Measurements from ENCODE around the gene NRXN3. TPM values are rescaled to one million over a fixed set of nuclear protein-coding genes. Genes with fewer than 3 reads are reported as not detected.
"Not testable (repeated sequence)": the region's sequence is repeated elsewhere in the genome, so short reads cannot be mapped to it uniquely, and the experiment has no call there.

The NRXN3 gene
- total RNA-seq, 1 experiment from 2014 or later = not detected

- Histone ChIP-seq H3K9me3 (ENCODE audit: insufficient read depth, low read depth) (no peaks in the 10 kb centered on the region), H4K20me1 (ENCODE audit: insufficient read depth) (no peaks in the 10 kb centered on the region), H3F3A (ENCODE audit: insufficient read depth, low read depth) (no peaks in the 10 kb centered on the region), H3K4me2 (peak overlapping the region; percentile 49), H3K27ac (no peak overlapping the region), H3K4me3 (no peak overlapping the region; the same call in 1 of the 2 replicates), H3K79me2 (ENCODE audit: low read depth) (no peaks in the 10 kb centered on the region), H3K36me3 (ENCODE audit: low read depth) (no peaks in the 10 kb centered on the region), H2AFZ (no peak overlapping the region), H3K27me3 (ENCODE audit: insufficient read depth, low read depth) (no peaks in the 10 kb centered on the region), H3K4me1 (replicated peaks; ENCODE audit: insufficient read depth) (no peaks in the 10 kb centered on the region), H3K9me2 (ENCODE audit: insufficient read depth) (no peaks in the 10 kb centered on the region)
- intact Hi-C loops (cut with micrococcal nuclease; ENCODE audit: unreplicated experiment) = loop anchor here (2.0 kb wide), 2 partner anchors 543 to 703 kb away; no protein-coding TSS in a partner anchor
- peak in 1 of 2 experiments; percentile 44 for DNase-seq
- no TSS peak for BruUV-seq (replicated peaks)
- POLR2A ChIA-PET (ENCODE audit: unreplicated experiment) = no interaction called here
- TF ChIP-seq CTCF (conservative IDR thresholded peaks at IDR 0.05) (peak; percentile 67), EZH2 (IDR thresholded peaks at IDR 0.05; ENCODE audit: low read depth) (no peak)
- CTCF ChIA-PET = interaction anchor here (0.6 to 0.7 kb wide), 4 partner anchors 11 to 936 kb away, joined by 3 to 5 read pairs (median 3); no protein-coding TSS in a partner anchor
Measured at GRCh38 chr14:78566026-78566858, 396.1 kb downstream of the NRXN3 start.

- H3K79me2 ChIP-seq (ENCODE audit: low read depth) = no peaks in the 10 kb centered on the region
- intact Hi-C loops (cut with micrococcal nuclease; ENCODE audit: unreplicated experiment) = loop anchor here (2.0 kb wide), 2 partner anchors 544 to 704 kb away; no protein-coding TSS in a partner anchor
- H2AFZ ChIP-seq = no peak overlapping the region
- BruUV-seq (replicated peaks) = no TSS peak
- ChIA-PET CTCF (interaction anchor here (0.6 to 0.7 kb wide), 4 partner anchors 10 to 936 kb away, joined by 3 to 5 read pairs (median 3); no protein-coding TSS in a partner anchor), POLR2A (ENCODE audit: unreplicated experiment) (no interaction called here)
- TF ChIP-seq EZH2 (IDR thresholded peaks at IDR 0.05; ENCODE audit: low read depth) (no peak), CTCF (conservative IDR thresholded peaks at IDR 0.05) (peak; percentile 15; the same call in 1 of the 2 replicates)
- H3K4me2 ChIP-seq = no peak overlapping the region
- H3K9me2 ChIP-seq (ENCODE audit: insufficient read depth) = no peaks in the 10 kb centered on the region
- no peak for DNase-seq
- no peaks in the 10 kb centered on the region for H3F3A ChIP-seq (ENCODE audit: insufficient read depth, low read depth)
- no peaks in the 10 kb centered on the region for H4K20me1 ChIP-seq (ENCODE audit: insufficient read depth)
- no peaks in the 10 kb centered on the region for H3K4me1 ChIP-seq (replicated peaks; ENCODE audit: insufficient read depth)
- H3K9me3 ChIP-seq (ENCODE audit: insufficient read depth, low read depth) = no peaks in the 10 kb centered on the region
- no peaks in the 10 kb centered on the region for H3K27me3 ChIP-seq (ENCODE audit: insufficient read depth, low read depth)
- no peak overlapping the region for H3K4me3 ChIP-seq
- no peaks in the 10 kb centered on the region for H3K36me3 ChIP-seq (ENCODE audit: low read depth)
- H3K27ac ChIP-seq = no peak overlapping the region
Measured at GRCh38 chr14:78566859-78567172, 396.6 kb downstream of the NRXN3 start.

- ChIA-PET CTCF (no interaction called here), POLR2A (ENCODE audit: unreplicated experiment) (no interaction called here)
- no peak overlapping the region for H2AFZ ChIP-seq
- no peaks in the 10 kb centered on the region for H3K36me3 ChIP-seq (ENCODE audit: low read depth)
- H4K20me1 ChIP-seq (ENCODE audit: insufficient read depth) = no peaks in the 10 kb centered on the region
- no peak for DNase-seq
- H3K4me1 ChIP-seq (replicated peaks; ENCODE audit: insufficient read depth) = no peaks in the 10 kb centered on the region
- H3K4me3 ChIP-seq = no peak overlapping the region
- H3K9me3 ChIP-seq (ENCODE audit: insufficient read depth, low read depth) = no peaks in the 10 kb centered on the region
- no peaks in the 10 kb centered on the region for H3K79me2 ChIP-seq (ENCODE audit: low read depth)
- no peaks in the 10 kb centered on the region for H3K27me3 ChIP-seq (ENCODE audit: insufficient read depth, low read depth)
- no peak overlapping the region for H3K4me2 ChIP-seq
- no TSS peak for BruUV-seq (replicated peaks)
- no peaks in the 10 kb centered on the region for H3K9me2 ChIP-seq (ENCODE audit: insufficient read depth)
- no peak overlapping the region for H3K27ac ChIP-seq
- TF ChIP-seq EZH2 (IDR thresholded peaks at IDR 0.05; ENCODE audit: low read depth) = no peak
- TF ChIP-seq CTCF (conservative IDR thresholded peaks at IDR 0.05) = no peak
- intact Hi-C loops (cut with micrococcal nuclease; ENCODE audit: unreplicated experiment) = loop anchor here (2.0 kb wide), 2 partner anchors 545 to 705 kb away; no protein-coding TSS in a partner anchor
- H3F3A ChIP-seq (ENCODE audit: insufficient read depth, low read depth) = no peaks in the 10 kb centered on the region
Measured at GRCh38 chr14:78567343-78567742, 397.2 kb downstream of the NRXN3 start.

GRCh38 chr14:78573736-78574135, 403.6 kb downstream of the NRXN3 start:
- H3K27me3 ChIP-seq (ENCODE audit: insufficient read depth, low read depth); H3K4me3 ChIP-seq; DNase-seq; CTCF ChIA-PET; H4K20me1 ChIP-seq (ENCODE audit: insufficient read depth); POLR2A ChIA-PET (ENCODE audit: unreplicated experiment); H3K79me2 ChIP-seq (ENCODE audit: low read depth); H3F3A ChIP-seq (ENCODE audit: insufficient read depth, low read depth); H3K4me1 ChIP-seq (replicated peaks; ENCODE audit: insufficient read depth); H3K4me2 ChIP-seq; BruUV-seq (replicated peaks); H2AFZ ChIP-seq; H3K27ac ChIP-seq; intact Hi-C loops (cut with micrococcal nuclease; ENCODE audit: unreplicated experiment); H3K36me3 ChIP-seq (ENCODE audit: low read depth); H3K9me3 ChIP-seq (ENCODE audit: insufficient read depth, low read depth); H3K9me2 ChIP-seq (ENCODE audit: insufficient read depth): not testable (repeated sequence)

All from PC-9 (cell line).